Measurements from ENCODE around the gene BPGM. TPM values are rescaled to one million over a fixed set of nuclear protein-coding genes. Genes with fewer than 3 reads are reported as not detected.

BPGM gene
- total RNA-seq, 1 experiment from 2014 or later = 10.0 TPM

- H3K4me2 ChIP-seq (ENCODE audit: low read length) = no peak overlapping the region
- ATAC-seq = no peak
- intact Hi-C loops (cut with micrococcal nuclease) = no loop called here
- H3K9me2 ChIP-seq (ENCODE audit: insufficient read depth) = no peaks in the 10 kb centered on the region
- DNase-seq (ENCODE audit: low read depth, low spot score) = no peak
- no peaks in the 10 kb centered on the region for H3K4me1 ChIP-seq (ENCODE audit: control insufficient read depth in 1 of 2, insufficient read depth in 2 of 2, low read length in 2 of 2)
- no peaks in the 10 kb centered on the region for H3K79me2 ChIP-seq (ENCODE audit: insufficient read depth, low read length)
- no peak overlapping the region for H2AFZ ChIP-seq (ENCODE audit: low read depth, low read length, poor library complexity, severe bottlenecking)
- CTCF ChIA-PET = interaction anchor here (1.4 kb wide), 1 partner anchor 9 kb away, joined by 5 read pairs; no protein-coding TSS in a partner anchor
- no peaks in the 10 kb centered on the region for H3K36me3 ChIP-seq (ENCODE audit: control insufficient read depth in 1 of 2, insufficient read depth in 2 of 2, low read length in 2 of 2)
- POLR2A ChIA-PET = interaction anchor here (0.7 kb wide), 1 partner anchor 94 kb away, joined by 3 read pairs; no protein-coding TSS in a partner anchor
- TF ChIP-seq MAX (IDR thresholded peaks at IDR 0.05) (no peak), YY1 (IDR thresholded peaks at IDR 0.05; ENCODE audit: extremely low read depth, insufficient replicate concordance, low read depth, low read length) (no peak), SP1 (IDR thresholded peaks at IDR 0.05; ENCODE audit: low read depth) (no peak), EGR1 (IDR thresholded peaks at IDR 0.05; ENCODE audit: low read depth) (no peak), ZBTB33 (IDR thresholded peaks at IDR 0.05; ENCODE audit: extremely low read depth, insufficient replicate concordance, low read length) (no peak), CTCF (IDR thresholded peaks at IDR 0.05 in 2 of 3, conservative IDR thresholded peaks at IDR 0.05 in 1 of 3; ENCODE audit: borderline replicate concordance in 1 of 3, insufficient read depth in 1 of 3, low read depth in 2 of 3, low read length in 2 of 3) (no peak), TCF7L2 (IDR thresholded peaks at IDR 0.05; ENCODE audit: borderline replicate concordance, extremely low read depth, insufficient read depth, insufficient read length) (no peak), POLR2A (IDR thresholded peaks at IDR 0.05; ENCODE audit: borderline replicate concordance, extremely low read depth, insufficient read depth, insufficient read length) (no peak), ELF1 (IDR thresholded peaks at IDR 0.05; ENCODE audit: borderline replicate concordance, low read depth) (no peak), ATF3 (IDR thresholded peaks at IDR 0.05) (no peak), ZNF274 (IDR thresholded peaks at IDR 0.05; ENCODE audit: low read depth, low read length) (no peak), EZH2 (IDR thresholded peaks at IDR 0.05) (no peak), SRF (IDR thresholded peaks at IDR 0.05; ENCODE audit: low read depth) (no peak), EZH2phosphoT487 (IDR thresholded peaks at IDR 0.05; ENCODE audit: borderline replicate concordance) (no peak), REST (IDR thresholded peaks at IDR 0.05; ENCODE audit: low read depth) (no peak)
- H4K20me1 ChIP-seq (ENCODE audit: insufficient read depth) = no peaks in the 10 kb centered on the region
- H3K9ac ChIP-seq (ENCODE audit: low read length) = no peak overlapping the region
- no peak overlapping the region for H3K4me3 ChIP-seq (replicated peaks in 1 of 2; ENCODE audit: low read depth in 1 of 2, low read length in 2 of 2)
- no TSS peak for BruUV-seq (replicated peaks)
- RAD21 ChIA-PET (ENCODE audit: low non-redundant PET in 1 of 2, low total read pairs in 2 of 2, uncharacterized antibody in 2 of 2, unreplicated experiment in 2 of 2) = no interaction called here
- no peaks in the 10 kb centered on the region for H3K9me3 ChIP-seq (ENCODE audit: control insufficient read depth in 1 of 2, insufficient read depth in 1 of 2, low read depth in 1 of 2, low read length in 2 of 2)
- no peak overlapping the region for H3K27ac ChIP-seq (ENCODE audit: low read depth, low read length)
- H3K27me3 ChIP-seq (ENCODE audit: insufficient read depth, low read length) = peaks cover 12% of the 10 kb centered on the region; the same call in 1 of the 2 replicates
Observed at GRCh38 chr7:134625550-134625949, 21.1 kb upstream of the BPGM start.

Data from HCT116 (cell line).